Cerebellar nuclear complex (tissue), 1 donor: ENCODE results near the gene JAG2.

Source experiments
- DNase-seq, 2 experiments: peaks; one replicate each; lab custom pipeline; 2025; lab: John Stamatoyannopoulos, UW

The JAG2 gene

GRCh38 chr14:105181549-105182295 is 13.1 kb upstream of the JAG2 start:
- no peak for DNase-seq

- DNase-seq: no peak
Measured at GRCh38 chr14:105180592-105181548, 12.3 kb upstream of the JAG2 start, which contains the start of gene NUDT14. Gene NUDT14, minus strand, starts transcription at chr14:105181312. Its CDS starts 103 bp downstream, at chr14:105181209.

- DNase-seq: no peak
Measured at GRCh38 chr14:105179191-105179590, 10.6 kb upstream of the JAG2 start.

GRCh38 chr14:105178868-105179140 is 10.2 kb upstream of the JAG2 start:
- no peak for DNase-seq

- no peak for DNase-seq
Measured at GRCh38 chr14:105178069-105178867, 9.7 kb upstream of the JAG2 start.

GRCh38 chr14:105177082-105177481 is 8.5 kb upstream of the JAG2 start:
- no peak for DNase-seq

GRCh38 chr14:105176513-105176912 is 7.9 kb upstream of the JAG2 start:
- no peak for DNase-seq

GRCh38 chr14:105173901-105174894 is 5.6 kb upstream of the JAG2 start:
- DNase-seq: no peak

GRCh38 chr14:105173145-105173544 is 4.6 kb upstream of the JAG2 start:
- DNase-seq: no peak

- DNase-seq: no peak
Measured at GRCh38 chr14:105172476-105172875, 3.9 kb upstream of the JAG2 start.

GRCh38 chr14:105171004-105171673 is 2.6 kb upstream of the JAG2 start:
- no peak for DNase-seq

- DNase-seq: no peak
Measured at GRCh38 chr14:105169776-105170655, 1.4 kb upstream of the JAG2 start.

GRCh38 chr14:105168979-105169507 is 467 bp upstream of the JAG2 start:
- no peak for DNase-seq

GRCh38 chr14:105168093-105168420 is 519 bp downstream of the JAG2 start:
- no peak for DNase-seq

- DNase-seq: no peak
Measured at GRCh38 chr14:105167303-105168092, 1.1 kb downstream of the JAG2 start.

GRCh38 chr14:105166571-105167302 is 1.8 kb downstream of the JAG2 start:
- no peak for DNase-seq

- DNase-seq: no peak
Measured at GRCh38 chr14:105165761-105166485, 2.7 kb downstream of the JAG2 start.
